A673 (cell line): ENCODE results near the gene ARL8A.

Source experiments
- CTCF ChIP-seq: fragments of 300-800, 200-600 bp; sonication (generic); conservative IDR thresholded peaks from 2 replicates; pipeline ENCODE4 v1.5.1; 2017; ENCODE audit warnings: low read depth, mild to moderate bottlenecking, antibody characterized with exemption, low read length, moderate library complexity, mixed read lengths
- EZH2 ChIP-seq: fragments of 200-600 bp; sonication (generic); IDR thresholded peaks from 2 replicates; pipeline ENCODE4 v1.6.1; 2017; ENCODE audit warnings: borderline replicate concordance, low read depth, mild to moderate bottlenecking, mixed read lengths, antibody characterized with exemption, low read length; ENCODE audit not compliant: poor library complexity, severe bottlenecking

- no peak for TF ChIP-seq CTCF
- TF ChIP-seq EZH2 = no peak
Measured at GRCh38 chr1:202157945-202158344, 13.4 kb upstream of the ARL8A start.
